GM21381 (cell line): ENCODE results near the gene ERICH6B.

Experiments used
- ATAC-seq: cut with Tn5 transposase; IDR thresholded peaks from one replicate; pipeline ENCODE4 v1.9.1; 2021; ENCODE audit warnings: mild to moderate bottlenecking, moderate library complexity; ENCODE audit not compliant: unreplicated experiment

The ERICH6B gene

GRCh38 chr13:45602183-45603170, 13.1 kb downstream of the ERICH6B start:
- ATAC-seq, result no peak

- ATAC-seq, result no peak
Measured at GRCh38 chr13:45601680-45602079, 13.9 kb downstream of the ERICH6B start.

GRCh38 chr13:45598597-45598996, 16.9 kb downstream of the ERICH6B start:
- no peak for ATAC-seq

GRCh38 chr13:45596800-45597475, 18.6 kb downstream of the ERICH6B start:
- ATAC-seq, result no peak

- no peak for ATAC-seq
Measured at GRCh38 chr13:45595965-45596364, 19.6 kb downstream of the ERICH6B start.

GRCh38 chr13:45594764-45595163, 20.8 kb downstream of the ERICH6B start:
- ATAC-seq, result no peak

GRCh38 chr13:45594227-45594626, 21.3 kb downstream of the ERICH6B start:
- ATAC-seq, result no peak

GRCh38 chr13:45592758-45593157, 22.8 kb downstream of the ERICH6B start:
- no peak for ATAC-seq

- no peak for ATAC-seq
Measured at GRCh38 chr13:45590066-45590465, 25.5 kb downstream of the ERICH6B start.

GRCh38 chr13:45587897-45588296, 27.6 kb downstream of the ERICH6B start:
- ATAC-seq, result no peak

GRCh38 chr13:45584816-45585215, 30.7 kb downstream of the ERICH6B start:
- no peak for ATAC-seq

- no peak for ATAC-seq
Measured at GRCh38 chr13:45582408-45583076, 33.0 kb downstream of the ERICH6B start.

- no peak for ATAC-seq
Measured at GRCh38 chr13:45576466-45576865, 39.1 kb downstream of the ERICH6B start.

- ATAC-seq, result no peak
Measured at GRCh38 chr13:45575830-45576180, 39.7 kb downstream of the ERICH6B start.

GRCh38 chr13:45575146-45575829, 40.3 kb downstream of the ERICH6B start:
- no peak for ATAC-seq

GRCh38 chr13:45565331-45565730, 50.2 kb downstream of the ERICH6B start:
- ATAC-seq, result no peak

GRCh38 chr13:45564133-45564776, 51.3 kb downstream of the ERICH6B start:
- no peak for ATAC-seq

- no peak for ATAC-seq
Measured at GRCh38 chr13:45554604-45555109, 60.9 kb downstream of the ERICH6B start.

GRCh38 chr13:45548281-45548680, 67.3 kb downstream of the ERICH6B start:
- ATAC-seq, result no peak

- no peak for ATAC-seq
Measured at GRCh38 chr13:45546410-45546765, 69.2 kb downstream of the ERICH6B start.
